GM21619 (cell line): ENCODE data around the gene FEZF2.

Experiments
- ATAC-seq: cut with Tn5 transposase; IDR thresholded peaks from one replicate; pipeline ENCODE4 v1.9.1; 2021; ENCODE audit not compliant: unreplicated experiment

Gene FEZF2

DNA sequence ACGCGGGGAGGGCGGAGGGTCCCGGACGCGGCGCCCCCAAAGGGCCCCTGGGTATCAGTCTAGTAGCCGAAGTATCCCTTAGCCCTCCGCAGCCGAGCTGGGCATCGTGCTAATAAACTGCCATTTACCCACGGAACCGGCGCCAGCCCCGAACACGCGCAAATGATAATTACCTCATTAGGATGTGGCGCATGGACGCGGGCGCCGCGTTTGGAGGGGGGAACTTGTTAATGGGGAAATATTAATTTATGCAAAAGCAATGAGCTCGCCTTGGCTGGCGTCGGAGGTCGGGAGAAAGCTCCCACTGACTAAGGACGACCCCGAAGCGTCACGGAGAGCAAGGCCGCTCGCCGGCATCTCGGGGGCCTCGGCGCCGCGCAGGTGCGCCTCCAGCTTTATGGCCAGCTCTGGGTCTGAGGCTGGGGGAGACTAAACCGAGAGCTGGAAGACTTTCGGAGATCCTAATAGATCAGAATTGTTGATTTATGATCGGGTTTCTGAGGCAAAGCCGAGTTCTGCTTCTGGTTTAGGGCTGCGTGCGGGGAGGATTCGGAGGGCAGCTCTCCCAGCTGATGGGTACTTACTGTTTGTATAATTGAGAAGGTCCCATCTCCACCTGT, 474 bp upstream of the FEZF2 start:
- ATAC-seq = no peak

DNA sequence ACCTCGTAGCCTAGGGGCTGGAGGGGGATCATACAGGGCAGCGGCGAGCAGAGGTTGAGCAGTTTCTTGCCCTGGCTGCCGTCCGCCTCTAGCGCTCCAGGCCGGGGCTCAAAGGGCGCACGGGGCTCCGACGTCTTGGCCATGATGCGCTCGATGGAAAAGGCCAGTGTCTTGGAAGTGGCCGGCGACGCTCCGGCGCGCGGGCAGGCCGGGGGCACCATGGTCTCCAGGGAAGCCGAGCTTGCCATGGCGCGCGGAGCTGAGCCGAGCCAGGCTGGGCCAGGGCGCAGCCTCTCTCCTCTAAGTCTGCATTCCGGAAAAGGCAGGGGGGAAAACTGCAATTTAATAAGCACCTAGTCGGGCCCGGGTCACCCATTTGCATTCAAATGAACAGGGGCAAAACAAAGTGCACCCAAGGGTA, 719 bp downstream of the FEZF2 start:
- ATAC-seq = no peak

DNA sequence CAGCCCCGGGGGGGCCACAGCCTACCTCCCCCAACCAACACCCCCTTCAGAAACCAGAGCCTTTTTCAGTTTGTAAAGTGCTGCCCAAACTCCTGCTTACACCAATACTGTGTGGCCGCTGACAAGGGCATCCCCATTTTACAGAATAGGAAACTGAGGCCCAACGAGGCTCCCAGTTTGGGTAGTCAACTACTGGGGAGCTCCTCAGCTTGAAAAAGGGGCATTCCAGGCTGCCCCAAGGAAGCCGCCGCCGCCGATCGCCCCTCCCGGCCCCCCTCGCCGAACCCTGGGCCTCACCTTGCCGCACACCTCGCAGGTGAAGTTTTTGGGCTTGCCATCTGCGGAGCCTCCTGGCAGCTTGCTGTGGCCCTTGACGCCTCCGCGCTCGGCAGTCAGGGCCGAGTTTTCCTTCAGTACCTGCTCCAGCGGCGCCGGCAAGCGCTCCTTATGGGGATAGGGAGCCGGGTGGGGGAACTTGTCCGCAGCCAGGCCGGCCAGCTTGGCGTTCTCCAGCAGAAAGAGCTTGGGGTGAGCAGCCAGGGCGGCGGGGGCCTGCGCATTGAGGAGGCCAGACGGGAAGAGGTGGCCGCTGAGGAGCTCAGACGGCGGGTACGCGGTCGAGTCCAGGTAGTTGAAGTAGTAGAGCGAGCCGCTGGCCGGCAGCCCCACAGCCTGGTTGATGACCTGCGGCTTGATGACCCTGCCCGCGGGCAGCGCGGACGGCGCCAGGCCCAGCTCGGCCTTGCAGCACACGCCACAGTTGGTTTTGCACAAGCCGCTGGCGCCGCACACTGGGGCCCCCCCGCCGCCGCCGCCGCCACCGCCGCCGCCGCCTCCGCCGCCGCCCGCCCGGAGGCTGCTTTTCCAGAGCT, 1.4 kb downstream of the FEZF2 start:
- ATAC-seq = no peak

DNA sequence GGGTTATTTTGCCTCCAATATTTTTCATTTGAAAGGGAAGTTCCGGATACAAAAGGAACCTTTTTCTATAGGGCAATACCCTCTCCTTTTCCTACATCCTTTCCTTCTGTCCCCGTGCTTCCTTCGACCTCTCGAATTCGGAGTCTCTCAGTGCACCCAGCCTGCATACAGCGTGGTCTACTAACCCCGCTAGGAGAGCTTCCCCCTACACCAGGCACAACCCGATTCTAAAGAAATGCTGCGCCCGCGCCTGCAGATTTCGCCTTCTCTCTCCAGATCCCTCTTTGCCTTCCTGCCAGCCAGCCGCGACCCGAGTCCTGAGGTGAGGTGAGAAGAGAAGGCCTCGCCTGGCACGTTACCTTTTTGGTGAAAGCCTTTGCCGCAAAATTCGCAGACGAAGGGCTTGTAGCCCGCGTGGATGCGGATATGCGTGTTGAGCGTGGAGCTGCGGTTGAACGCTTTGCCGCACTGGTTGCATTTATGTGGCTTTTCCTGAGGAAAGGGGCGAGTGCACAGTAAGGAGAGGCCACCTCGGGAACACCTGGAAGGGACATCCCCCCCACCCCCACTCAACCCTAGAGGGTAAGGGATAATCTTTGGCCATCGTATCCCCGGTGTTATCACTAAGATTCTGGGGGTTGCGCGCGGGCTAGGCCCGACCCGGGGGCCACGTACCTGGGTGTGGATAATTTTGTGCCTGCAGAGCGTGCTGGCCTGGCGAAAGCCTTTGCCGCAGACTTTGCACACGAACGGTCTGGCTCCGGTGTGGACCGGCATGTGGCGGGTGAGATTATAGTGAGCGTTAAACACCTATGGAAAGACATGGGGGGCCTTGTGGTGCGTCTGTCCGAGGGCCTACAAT, 2.3 kb downstream of the FEZF2 start:
- no peak for ATAC-seq

DNA sequence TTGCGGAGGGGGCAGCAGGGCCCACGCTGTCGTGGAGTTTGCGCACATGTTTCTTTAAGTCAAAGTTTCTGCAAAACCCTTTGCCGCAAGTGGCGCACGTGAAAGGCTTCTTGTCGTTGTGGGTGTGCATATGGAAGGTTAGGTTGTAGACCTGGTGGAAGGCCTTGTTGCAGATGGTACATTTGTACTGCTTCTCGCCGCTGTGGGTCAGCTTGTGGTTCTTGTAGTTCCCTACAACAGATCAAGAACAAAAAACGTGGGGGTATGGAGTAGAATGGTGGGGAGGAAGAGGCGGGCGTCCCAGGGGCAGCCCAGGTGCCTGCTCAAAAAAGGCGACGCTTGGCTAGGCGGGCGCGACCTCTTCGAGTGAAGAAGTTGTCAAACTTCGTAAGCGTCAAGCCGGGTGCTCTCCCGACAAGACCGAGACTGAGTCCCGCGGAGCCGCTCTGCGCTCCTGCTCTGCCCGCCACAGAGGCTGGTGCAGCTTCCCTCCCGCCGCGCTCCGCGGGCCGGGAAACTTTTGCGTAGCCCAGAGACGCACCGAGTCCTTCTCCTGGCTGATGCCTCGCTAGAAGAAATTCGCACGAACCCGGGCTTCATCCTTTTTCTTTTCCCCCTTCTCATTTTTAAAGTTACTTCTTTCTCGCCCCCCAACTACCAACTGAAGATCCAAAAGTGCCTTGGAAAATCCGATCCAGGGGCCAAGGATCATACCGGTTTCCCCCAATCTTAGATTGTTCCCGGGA, 3.1 kb downstream of the FEZF2 start:
- ATAC-seq = no peak

DNA sequence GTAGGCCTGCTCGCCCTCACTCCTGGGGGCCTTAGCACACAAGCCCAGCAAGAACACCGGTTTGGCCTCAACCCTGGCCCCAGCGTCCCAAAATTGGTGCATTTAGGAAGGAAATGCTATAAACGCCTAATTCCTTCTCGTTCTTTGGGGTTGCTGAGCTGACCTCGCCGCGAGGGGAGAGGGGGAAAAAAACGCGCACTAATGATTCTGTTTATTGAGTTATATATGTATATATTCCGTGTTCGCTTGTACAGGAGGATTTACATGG, 3.9 kb downstream of the FEZF2 start:
- ATAC-seq = no peak

DNA sequence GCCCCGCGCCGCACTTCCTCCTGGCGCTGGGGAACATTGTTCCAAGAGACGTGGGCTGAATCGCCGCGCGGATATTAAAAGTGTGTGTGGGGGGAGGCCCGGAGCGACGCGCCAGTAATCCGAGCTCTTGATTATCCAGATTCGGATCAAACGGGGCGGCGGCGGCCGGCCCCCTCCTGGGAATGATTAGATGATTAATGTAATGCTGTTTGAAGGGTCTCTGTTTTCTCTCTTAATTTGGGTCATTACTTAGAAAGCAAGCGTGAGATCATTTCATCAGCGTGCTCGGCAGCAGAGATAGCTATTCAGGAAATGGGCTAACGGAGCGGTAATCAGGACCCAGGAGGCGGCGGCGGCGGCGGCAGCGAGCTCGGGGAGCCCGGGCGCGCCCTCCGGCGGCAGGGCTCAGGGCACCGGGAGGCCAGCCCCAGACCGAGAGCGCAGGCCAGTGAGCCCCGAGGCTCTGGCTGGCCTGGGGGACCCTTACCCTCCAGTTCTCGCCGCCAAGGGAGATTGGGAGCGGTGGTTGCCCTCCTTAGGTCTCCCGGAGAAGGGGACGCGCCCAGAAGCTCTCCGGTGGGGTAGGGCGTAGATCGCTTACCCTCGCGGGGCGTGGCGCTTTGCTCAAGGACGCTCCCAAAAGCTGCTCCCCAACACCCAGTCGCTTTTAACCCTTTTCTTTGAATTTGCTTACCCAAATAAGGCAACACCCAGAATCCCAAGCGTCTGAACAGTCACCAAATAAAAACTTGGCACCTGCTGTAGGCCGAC, 4.5 kb downstream of the FEZF2 start:
- no peak for ATAC-seq

DNA sequence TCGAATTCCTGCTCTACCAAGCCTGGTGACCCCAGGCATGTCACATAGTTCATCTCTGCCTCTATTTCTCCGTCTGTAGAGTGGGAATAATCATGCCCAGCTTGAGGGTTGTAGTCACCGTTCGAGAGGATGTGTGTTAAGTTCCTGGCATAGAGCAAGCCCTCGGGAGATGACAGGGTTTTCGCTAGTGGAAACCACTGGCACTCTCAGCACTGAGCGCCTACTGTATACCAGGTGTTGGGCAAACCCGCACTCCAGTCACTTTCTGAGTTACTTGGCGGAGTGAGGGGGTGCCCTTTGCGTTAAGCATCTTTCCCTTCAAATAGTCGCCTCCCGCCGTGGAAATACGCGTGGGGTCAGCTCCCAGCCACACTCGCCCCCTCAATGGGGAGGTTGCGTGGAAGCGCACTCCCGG, 5.1 kb downstream of the FEZF2 start:
- no peak for ATAC-seq

DNA sequence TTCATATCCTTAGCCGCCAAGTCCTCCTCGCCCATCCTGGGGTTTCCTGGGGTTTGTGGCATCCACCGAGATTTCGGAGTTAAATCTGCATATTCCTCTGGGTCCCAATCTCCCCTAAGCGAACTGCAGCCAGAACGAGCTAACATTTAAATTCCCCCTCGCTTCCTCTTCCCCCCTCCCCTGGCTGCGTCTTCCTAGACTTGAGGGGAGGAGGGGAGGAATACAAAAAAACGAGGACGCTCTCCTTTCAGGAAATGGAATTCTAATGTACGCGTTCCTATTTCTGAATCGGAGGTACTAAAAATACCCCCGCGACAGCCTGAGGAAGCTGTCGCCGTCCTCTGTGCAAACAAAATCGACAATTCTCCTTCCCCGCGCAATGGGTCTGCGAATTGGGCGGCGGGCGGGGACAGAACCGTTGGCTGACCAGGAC, 5.6 kb downstream of the FEZF2 start:
- no peak for ATAC-seq

DNA sequence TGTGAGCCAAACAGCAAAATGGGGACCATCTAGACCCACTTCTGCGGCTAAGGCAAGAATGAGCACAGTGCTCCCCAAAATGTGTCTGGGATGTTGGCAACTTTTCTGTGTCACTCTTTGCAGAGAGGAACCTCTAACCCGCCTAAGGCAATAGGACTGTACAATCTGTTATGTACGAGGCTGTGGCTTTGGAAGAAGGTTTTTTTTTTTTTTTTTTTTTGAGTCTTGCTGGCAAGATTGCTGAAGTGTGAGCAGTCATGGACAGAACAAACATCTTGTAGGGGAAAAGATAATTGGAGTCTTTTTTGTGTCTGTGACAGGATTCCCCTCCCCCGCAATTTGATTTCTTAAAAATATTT, 7.2 kb downstream of the FEZF2 start:
- no peak for ATAC-seq

DNA sequence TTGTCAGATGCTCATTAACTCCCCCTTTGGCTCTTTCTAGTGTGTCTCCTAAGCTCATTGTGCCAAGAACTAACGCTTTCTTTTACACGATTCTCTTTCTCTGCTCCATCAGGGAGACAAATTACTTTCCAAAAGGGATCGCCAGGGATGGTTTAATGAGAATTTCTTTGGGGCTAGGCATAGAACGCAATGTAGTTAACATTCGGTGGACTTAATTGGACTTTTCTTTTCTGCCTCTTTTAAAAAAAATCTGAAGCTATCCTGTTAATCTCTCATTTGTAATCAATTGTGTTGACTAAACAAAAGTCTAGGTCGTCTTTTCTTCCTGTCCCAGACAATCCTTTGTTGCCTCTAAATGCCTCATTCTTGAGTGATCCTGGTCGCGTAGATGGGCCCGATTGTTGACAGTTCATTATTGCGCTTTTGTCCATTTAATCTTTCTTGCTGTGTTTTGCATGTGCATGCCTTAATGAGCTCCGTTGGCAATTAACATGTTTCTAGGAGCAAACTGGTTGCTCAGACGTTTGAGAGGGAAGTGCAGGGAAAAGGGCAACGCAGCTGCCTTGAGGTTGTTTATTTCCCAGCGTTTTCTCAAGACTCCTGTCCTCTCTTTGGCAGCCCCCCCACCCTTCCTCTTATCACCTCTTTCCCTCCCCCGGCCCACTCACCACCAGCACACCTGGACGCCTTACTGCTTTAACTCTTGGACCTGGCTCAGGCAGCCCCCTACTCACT, 7.8 kb downstream of the FEZF2 start:
- no peak for ATAC-seq

DNA sequence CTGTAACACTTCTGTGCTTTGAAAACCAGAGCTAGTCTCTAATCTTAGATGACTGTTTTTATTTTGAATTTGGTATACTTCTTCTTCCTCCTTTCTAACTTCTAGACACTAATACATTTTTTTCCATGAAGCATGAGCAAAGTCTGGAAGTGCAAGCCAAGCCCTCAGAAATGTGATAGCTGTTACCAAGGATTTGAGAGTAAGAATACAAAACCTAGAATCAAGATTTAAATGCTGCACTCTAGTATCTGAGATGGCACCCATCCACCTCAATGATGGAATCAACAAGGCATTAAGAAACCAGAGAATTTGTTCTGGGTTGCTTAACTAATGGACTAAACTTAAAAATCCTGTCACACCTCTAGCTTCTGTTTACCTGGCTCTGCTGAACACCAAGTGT, 9.2 kb downstream of the FEZF2 start:
- ATAC-seq = no peak

DNA sequence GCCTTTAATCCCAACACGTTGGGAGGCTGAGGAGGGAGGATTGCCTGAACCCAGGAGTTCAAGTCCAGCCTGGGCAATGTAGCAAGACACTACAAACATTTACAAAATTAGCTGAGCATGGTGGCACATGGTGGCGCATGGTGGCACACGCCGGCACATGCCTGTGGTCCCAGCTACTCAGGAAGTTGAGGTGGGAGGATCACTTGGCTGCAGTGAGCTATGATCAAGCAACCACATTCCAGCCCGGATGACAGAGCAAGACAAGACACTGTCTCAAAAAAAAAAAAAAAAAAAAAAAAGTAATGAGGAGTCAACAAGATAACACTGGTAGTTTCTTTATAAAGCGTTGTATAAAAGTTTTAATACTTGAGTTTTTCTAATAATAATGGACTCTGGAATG, 10.1 kb downstream of the FEZF2 start:
- ATAC-seq = no peak

DNA sequence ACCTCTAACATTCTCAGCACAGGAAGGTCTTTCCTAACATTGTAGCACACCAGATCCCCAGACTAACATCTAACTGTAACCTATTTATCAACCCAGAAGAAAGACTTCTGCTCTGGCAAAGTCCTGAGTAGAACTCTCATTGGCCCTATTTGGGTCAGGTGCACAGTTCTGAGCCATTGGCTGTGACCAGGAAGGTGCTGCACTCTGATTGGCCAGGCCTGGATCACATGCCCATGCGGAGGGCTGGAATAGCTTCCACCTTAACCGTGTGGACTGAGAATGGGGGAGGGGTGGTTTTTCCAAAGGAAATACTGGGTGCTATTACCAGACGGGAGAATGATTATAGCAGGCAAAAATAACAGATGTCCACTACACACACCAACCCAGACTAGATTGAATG, 11.5 kb downstream of the FEZF2 start:
- ATAC-seq = peak; percentile 20

DNA sequence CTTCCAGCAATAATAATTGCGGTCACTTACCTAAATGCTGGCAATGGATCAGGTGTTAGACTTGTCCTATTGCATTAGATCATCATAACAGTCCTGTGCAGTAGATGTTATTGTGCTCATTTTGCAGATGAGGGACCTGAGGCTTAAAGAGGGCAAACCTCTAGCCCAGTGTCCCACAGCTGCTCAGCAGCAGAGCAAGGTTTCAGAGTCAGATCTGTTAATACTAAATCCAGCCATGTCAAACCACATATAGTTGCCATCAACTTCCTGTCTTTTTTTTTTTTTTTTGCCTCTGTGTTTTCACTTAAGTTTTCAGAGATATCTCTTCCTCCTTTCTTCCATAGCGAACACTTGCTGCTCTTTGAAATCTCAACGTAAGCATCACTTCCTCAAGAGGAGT, 12.1 kb downstream of the FEZF2 start:
- ATAC-seq = peak; percentile 93

DNA sequence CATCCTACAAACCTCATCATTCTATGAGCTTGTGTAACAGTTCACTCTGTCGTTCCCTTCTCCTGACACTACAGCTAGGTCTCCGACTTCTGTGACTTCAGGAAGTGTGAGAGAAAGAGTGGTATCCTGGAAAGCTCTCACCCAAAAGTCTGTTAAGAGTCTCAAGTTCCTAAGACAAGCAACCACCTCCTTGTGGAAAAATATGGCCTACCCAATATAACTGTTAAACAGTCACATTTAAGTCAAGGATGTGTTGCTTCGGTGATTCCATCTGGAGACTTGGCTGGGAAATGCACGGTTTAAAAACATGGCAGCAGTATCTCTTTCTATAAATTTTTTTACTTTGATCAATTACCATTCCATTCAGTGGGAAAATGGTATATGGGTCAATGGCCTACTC, 13.8 kb downstream of the FEZF2 start:
- ATAC-seq = no peak

DNA sequence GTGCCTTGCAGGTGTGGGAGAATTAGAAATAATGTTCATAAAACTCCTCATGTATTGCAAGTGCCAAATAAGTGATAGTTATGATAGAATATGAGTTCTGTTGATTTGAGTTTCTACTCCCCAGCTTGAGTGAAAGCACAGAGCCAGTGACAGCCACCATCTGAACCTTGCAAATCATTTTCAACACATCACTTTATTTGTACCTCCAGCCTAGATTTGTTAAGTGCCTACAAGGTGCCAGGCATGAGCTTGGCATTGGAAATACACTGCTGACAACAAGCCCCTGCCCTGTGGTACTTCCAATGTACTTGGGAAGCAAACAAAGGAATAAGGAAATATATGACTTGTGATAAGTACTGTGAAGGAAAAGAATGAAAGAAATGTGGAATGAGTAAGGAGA, 17.0 kb downstream of the FEZF2 start:
- no peak for ATAC-seq

DNA sequence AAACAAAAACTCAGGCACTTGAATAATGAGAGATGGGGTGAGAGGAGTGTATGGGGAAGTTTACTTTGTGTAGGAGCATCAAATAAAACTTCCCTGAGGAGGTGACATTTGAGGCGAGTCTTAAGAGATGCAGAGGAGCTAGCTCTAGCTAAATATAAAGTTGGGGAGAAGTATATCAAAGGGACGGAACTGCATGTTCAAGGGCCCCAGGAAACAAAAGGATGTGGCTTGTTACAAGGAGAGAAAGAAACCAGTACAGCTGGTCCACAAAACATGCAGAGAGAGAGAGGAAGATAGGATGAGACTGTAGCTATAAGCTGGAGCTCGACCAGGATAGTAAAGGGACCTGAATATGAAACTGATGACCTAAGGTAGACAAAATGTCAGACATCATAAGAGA, 17.6 kb downstream of the FEZF2 start:
- ATAC-seq = no peak

DNA sequence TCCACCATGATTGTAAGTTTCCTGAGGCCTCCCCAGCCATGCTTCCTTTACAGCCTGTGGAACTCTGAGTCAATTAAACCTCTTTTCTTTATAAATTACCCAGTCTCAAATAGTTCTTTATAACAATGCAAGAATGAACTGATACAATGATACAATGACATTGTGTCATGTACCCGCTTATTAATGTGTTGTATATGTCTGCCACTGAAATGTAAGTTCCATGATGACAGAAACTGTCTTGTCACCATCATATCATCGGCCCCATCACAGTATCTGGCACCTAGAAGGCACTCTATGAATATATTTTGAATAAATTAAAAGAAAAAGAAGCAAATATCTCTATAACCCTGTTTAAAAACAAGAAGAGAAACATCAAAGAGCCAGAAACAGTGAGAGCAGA, 29.6 kb downstream of the FEZF2 start:
- no peak for ATAC-seq

DNA sequence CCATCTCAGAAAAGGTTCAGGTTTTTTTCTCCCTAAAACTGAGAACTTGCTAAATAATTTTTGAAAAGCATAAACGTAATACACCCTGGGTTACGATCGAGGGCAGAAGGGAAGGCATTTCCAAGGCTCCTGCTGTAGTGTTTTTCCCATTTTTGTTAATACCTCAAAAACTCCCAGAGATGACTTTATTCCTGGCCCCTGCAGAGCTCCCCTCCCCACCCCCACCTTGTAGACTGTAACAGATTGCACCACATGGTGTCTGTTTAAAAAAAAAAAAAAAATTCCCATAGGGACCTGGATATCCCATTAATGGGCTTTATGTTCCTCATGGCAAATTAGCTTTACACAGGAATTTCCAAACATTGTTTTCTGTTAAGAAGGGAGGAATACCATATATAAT, 38.2 kb downstream of the FEZF2 start:
- no peak for ATAC-seq
